DMS 273 (cell line): ENCODE measurements around the gene FIZ1.
A peak's percentile ranks its signal among the peaks of the same experiment; 100 is the strongest.

Source experiments
- DNase-seq: peaks from one replicate; lab custom pipeline; 2025; ENCODE audit not compliant: unreplicated experiment; lab: John Stamatoyannopoulos, UW

FIZ1 gene

DNA sequence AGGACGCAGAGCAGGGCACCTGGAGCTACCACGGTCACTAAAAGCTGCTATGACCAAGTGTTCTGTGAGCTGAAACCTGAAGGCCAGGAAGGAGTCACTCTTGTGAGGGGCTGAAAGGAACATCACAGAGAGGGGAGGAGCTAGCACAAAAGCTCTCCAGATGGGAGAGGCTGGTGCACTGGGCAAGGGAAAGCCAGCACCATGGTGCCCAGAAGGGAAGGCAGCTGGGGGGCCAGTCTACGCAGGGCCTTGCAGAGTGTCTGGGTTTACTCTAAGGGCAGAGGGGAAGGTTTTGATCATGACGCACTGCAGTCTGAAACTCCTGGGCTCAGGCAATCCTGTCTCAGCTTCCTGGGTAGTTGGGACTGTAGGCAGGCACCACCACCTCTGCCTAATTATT is 37.4 kb upstream of the FIZ1 start:
- DNase-seq = peak; percentile 36

- no peak for DNase-seq
Measured at GRCh38 chr19:55635856-55636440, 36.6 kb upstream of the FIZ1 start.

DNA sequence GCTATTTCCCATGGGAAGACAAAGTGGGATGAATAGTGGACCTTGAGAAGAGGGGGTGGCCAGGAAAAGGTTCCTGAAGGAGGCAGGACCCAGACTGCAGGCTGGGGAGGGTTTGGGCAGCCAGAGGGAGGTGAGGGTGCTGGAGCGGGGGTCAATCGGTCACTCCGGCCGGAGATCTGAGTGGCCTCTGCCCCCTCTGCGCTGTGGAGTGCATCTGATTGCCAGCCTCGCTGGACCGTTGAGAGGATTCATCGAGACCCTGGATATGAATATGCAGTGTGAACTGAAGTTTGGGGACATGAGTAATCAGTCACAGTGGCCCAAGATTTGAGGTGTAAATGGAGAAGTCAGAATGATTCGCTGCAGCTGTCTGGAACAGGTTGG is 36.0 kb upstream of the FIZ1 start:
- DNase-seq = no peak

GRCh38 chr19:55633861-55634260 is 34.5 kb upstream of the FIZ1 start:
- DNase-seq = peak; percentile 41

- DNase-seq = peak; percentile 98
Measured at GRCh38 chr19:55632463-55632834, 33.1 kb upstream of the FIZ1 start.

- DNase-seq = no peak
Measured at GRCh38 chr19:55626350-55626749, 27.0 kb upstream of the FIZ1 start.

- no peak for DNase-seq
Measured at GRCh38 chr19:55625004-55625326, 25.6 kb upstream of the FIZ1 start.

DNA sequence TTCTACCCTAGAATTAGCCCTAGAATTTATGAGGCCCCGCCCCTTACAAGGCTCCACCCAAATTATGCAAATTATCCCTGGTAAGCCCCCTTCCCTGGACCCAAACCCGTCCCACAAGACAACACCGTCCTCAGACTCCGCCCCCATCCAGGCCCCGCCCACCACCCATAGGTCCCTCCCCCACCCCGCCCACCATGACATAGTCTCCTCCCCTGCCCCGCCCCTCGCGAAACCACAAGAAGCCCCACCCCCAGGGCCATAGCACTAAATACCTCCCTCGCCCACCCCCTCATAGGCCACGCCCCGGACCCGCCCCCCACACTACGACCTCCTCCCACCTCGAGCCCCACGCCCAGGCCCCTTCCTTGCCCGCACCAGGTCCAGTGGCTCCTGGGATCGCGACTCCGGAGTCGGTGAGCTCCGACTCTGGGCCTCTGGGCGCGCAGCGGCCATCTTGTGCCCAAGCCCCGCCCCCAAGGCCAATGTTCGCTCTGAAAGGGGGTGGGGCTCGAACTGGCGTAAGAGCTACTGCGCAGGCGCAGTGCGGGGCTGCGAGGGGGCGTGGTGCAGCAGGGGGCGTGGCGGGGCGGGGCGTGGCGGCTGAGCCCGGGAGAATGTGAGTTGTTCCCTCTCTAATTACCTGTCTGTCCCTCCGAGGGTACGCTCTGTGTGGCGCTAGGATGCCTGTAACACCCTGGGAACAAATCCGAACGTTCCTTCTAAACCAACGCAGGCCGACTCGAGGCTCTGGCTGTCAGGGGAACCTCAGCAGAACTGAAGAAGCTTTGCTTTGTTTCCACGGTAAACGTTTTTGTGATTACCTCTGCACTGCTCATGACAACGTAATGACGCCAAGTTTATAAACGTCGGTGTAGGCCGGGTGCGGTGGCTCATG is 25.0 kb upstream of the FIZ1 start, which contains the start of gene ZNF784:
ZNF784 (minus strand) TSS at position 458 of the 895 bp plus-strand sequence; CDS start at position 453, 5 bp downstream.
- peak; percentile 96 for DNase-seq

DNA sequence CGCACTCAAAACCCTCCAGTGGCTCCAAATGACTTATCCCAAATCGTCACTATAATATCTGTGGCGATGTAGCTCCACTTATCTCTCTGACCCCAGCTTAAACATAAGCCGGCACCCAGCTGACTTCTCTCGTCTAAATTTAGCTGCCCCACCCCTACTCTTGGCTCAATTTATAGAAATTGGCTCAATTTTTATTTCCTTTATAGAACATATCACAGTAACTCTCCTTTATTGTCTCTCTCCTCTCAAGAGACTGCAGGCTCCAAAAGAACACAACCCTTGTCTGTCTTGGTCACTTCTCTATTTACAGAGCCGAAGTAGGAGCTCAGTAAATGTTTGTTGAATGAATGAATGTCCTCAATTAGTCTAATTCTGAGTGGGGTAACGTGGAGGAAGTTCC is 24.2 kb upstream of the FIZ1 start:
- no peak for DNase-seq

DNA sequence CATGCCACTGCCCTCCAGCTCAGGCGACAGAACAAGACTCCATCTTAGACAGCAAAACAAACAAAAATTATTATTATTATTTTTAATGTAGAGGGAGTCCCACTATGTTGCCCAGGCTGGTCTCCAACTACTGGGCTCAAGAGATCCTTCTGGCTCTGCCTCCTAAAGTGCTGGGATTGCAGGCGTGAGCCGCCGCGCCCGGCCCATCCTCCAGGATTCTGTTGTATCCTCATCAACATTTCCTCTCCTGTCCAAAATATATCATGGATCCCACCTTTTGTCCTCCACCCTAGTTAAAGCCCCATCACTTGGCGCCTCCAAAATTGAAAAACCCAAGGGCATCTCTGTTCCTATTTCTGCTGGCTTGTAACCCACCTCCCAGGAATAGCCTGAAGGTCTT is 23.8 kb upstream of the FIZ1 start:
- DNase-seq = no peak

DNA sequence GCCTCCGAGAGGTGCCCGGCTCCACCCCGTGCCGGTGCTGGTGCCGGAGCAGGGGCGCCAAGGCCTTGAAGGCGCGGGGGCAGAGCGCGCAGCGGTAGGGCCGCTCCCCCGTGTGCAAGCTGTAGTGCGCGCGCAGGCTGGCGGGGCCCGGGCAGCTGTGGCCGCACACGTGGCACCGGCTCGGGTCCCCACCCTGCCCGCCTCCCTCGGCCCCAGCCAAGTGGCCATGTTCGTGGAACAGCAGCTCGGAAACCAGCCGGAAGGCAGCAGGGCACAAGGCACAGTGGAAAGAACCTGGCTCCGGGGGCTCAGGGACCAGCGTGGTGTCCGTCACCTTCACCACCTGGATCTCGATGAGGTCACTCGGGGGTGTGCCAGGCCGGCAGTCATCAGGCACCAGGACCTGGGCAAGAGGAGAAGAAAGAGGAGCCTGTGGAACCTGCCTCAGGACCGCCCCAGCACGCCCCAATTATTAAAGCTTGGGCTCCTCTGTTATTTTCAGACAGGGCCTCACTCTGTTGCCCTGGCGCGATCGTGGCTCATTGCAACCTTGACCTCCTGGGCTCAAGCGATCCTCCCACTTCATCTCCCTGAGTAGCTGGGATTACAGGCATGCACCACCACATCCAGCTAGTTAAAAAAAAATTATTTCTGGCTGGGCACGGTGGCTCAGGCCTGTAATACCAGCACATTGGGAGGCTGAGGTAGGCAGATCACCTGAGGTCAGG is 23.1 kb upstream of the FIZ1 start:
- no peak for DNase-seq

DNA sequence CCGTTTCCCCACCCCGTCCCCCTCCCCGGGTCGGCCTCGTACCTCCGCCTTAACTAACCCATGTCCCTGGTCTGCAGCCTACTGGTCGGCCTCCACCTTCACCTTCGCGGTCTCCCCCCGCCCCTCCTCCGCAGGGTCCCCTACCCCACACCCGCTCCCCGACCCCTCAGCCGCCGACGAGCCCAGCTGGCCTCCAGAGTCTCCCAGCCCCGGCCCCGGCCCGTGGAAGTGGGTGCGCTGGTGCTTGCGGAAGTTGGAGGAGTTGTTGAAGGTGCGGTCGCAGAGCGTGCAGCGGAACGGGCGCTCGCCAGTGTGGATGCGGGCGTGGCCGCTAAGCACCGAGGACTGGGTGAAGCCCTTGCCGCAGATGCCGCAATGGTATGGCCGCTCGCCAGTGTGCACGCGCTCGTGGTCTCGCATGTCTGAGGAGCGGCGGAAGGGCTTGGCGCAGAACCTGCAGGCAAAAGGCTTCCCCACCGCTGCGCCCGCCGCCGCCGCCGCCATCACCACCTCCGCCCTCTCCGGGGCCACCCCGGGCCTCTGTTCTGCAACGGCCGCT is 22.4 kb upstream of the FIZ1 start:
- no peak for DNase-seq

GRCh38 chr19:55621205-55621672 is 21.9 kb upstream of the FIZ1 start:
- no peak for DNase-seq

DNA sequence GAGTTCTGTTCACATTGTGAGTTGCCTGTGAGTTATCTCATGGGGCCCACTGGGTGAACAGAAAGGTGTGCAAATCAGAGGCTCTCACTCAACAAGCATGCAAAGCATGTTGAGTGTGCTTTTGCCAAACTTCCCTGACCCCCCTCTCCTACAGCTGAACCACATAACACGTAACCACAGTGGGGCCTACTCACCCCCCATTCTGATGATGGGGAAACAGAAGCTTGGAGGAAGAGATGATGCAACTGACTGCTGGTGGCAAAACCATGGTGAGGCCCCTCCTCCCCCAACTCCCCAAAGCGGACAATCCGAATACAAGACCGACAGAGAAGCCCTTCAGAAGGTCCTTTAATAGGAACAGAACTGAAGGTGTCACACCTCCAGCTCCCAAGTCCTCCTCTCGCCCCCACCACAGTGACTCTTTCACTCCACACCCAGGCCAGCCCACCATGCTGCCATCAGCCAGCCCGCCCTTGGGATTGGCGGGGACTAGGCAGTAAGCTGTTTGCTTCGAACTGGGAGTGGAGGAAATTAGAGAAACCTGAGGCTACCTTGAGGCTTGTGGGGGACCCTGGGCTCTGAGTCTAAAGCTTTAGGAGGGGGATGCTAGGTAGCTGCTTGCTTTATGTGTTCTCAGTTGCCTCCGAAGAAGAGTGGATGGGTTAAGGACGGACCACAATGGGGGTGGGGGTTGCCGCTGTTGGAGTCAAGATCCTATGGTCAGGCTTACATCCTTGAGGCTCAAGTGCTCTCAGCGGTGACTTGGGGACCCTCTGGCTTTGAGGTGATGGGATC is 21.3 kb upstream of the FIZ1 start:
- no peak for DNase-seq

DNA sequence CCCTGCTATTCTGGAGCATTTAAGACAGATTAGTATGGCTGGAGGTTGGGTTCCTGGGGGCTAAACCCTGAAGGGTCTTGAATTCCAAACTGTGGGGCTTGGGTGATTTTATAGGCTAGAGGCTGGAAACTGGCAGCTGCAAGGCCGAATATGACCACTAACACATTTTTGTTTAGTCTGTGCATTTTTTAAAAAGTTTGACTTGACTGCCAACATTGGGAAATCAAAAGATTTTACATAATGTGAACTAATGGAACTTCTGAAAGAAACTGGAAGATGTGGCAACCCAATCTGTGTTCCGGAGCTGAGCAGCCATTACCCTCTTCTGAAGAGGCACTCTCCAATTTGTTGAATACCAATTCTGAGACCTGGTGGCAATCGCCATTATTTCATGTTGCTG is 20.0 kb upstream of the FIZ1 start:
- no peak for DNase-seq

DNA sequence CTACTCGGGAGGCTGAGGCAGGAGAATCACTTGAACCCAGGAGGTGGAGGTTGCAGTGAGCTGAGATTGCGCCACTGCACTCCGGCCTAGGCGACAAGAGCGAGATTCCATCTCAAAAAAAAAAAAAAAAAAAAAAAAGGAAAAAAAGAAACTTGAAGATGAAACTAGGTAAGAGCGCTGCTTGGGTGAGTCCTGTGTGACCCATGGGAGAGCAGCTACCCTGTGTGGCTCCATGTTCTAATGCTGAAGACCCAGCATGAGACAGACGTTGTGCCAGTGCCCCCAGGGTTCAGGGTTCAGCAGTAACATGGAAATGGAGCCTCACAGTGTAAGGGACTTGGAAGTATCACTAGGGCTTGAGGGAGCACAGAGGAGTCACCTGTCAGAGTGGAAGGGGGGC is 19.1 kb upstream of the FIZ1 start:
- no peak for DNase-seq

DNA sequence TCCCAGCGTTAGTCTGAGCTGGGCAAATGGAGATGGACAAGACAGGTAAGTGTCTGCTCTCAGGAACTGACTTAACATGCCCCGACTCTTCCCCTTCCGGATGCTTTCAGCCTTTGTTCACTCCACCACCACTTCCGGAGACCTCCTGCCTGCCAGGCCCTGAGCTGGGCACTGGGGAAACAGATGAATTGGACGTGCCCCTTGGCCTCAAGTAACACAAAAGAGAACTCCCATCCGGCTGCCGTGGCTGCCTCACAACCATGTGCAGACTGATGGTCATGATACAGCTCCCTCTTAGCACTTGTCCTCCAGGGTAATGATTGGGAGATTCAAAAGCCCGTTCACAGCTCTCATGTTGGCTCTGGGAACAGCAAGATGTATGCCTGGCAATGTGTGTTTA is 18.1 kb upstream of the FIZ1 start:
- DNase-seq = no peak

DNA sequence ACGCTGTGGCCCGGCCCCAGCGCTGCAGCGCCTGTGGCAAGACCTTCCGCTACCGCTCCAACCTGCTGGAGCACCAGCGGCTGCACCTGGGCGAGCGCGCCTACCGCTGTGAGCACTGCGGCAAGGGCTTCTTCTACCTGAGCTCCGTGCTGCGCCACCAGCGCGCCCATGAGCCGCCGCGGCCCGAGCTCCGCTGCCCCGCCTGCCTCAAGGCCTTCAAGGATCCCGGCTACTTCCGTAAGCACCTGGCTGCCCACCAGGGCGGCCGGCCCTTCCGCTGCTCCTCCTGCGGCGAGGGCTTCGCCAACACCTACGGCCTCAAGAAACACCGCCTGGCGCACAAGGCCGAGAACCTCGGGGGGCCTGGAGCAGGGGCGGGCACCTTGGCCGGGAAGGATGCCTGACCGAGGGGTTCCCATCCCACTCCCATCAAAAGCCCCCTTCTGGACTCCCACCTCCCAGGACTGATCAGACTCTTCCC is 17.1 kb upstream of the FIZ1 start:
- DNase-seq = no peak

DNA sequence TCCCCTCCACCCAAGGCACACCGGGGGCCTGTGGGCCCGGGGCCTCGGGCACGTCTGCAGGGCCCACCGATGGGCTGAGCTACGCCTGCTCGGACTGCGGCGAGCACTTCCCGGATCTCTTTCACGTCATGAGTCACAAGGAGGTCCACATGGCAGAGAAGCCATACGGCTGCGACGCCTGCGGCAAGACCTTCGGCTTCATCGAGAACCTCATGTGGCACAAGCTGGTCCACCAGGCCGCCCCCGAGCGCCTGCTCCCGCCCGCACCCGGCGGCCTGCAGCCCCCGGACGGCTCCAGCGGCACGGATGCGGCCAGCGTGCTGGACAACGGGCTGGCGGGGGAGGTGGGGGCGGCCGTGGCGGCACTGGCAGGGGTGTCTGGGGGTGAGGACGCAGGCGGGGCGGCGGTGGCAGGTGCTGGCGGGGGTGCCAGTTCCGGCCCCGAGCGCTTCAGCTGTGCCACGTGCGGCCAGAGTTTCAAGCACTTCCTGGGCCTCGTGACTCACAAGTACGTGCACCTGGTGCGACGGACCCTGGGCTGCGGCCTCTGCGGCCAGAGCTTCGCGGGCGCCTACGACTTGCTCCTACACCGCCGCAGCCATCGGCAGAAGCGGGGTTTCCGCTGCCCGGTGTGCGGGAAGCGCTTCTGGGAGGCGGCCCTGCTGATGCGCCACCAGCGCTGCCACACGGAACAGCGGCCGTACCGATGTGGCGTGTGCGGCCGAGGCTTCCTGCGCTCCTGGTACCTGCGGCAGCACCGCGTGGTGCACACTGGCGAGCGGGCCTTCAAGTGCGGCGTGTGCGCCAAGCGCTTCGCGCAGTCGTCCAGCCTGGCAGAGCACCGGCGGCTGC is 16.5 kb upstream of the FIZ1 start:
- DNase-seq = no peak
